Measurements from ENCODE around the gene PNMA6F.

The PNMA6F gene

DNA sequence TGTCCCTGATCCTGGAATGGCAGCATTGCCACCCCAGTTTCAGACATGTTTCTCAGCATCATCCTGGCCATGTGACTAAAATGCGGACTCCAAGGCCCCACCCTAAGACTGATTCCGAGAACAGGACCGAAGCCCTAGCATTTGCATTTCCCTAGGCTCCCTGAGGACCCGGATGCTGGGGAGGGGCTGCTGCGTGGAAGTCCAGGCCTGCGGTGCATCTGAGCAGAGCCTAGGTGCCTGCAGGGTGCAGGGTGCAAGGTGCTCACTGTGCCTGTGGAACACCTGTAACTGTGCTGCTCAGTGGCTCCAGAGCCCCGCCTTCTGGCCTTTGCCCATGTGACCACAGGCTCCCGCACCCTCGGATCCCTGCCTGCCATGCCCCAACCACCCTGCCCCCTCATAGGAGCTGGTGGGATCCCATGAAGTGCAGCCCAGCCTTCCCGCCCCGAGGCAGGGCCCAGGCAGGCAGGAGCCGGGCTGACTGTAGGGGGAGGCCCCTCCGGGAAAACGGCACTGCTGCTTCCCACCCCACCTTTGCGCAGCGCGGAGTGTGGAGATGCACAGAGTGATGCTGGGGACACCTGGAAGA is 14.9 kb downstream of the PNMA6F start:
- ChIA-PET POLR2A (no interaction called here), CTCF (no interaction called here)
- no peak for DNase-seq (ENCODE audit: extremely low spot score)
- TF ChIP-seq CTBP1 (IDR thresholded peaks at IDR 0.05; ENCODE audit: borderline replicate concordance) = no peak
- TF ChIP-seq FOXK2 (IDR thresholded peaks at IDR 0.05) = no peak
- no peak for TF ChIP-seq FOXA1 (IDR thresholded peaks at IDR 0.05)
- no peak for TF ChIP-seq ARNT (IDR thresholded peaks at IDR 0.05)
- TF ChIP-seq L3MBTL2 (conservative IDR thresholded peaks at IDR 0.05) = no peak

DNA sequence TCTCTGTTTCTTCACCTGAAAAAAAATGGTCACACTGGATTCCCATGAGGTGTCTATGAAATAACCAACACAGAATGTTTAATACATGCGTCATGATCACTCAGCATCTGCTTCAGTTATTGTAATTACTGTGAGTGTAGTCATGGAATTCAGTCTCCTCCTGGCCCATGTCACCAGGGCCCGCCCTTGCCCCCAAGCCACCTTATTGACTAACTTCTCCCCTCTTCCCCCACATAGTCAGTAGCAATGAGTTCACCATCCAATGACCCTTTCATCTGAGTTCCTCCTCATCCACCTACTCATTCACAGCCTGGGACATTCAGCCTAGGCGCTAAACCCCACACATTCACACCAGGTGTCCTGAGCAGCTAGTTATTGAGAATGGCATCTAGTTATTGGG is 15.6 kb downstream of the PNMA6F start:
- ChIA-PET CTCF (no interaction called here), POLR2A (no interaction called here)
- TF ChIP-seq L3MBTL2 (conservative IDR thresholded peaks at IDR 0.05) = no peak
- no peak for TF ChIP-seq ELF4 (IDR thresholded peaks at IDR 0.05)
- no peak for TF ChIP-seq SUZ12 (IDR thresholded peaks at IDR 0.05)
- TF ChIP-seq SP1 (IDR thresholded peaks at IDR 0.05) = no peak
- TF ChIP-seq LEF1 (IDR thresholded peaks at IDR 0.05; ENCODE audit: borderline replicate concordance) = no peak
- no peak for TF ChIP-seq BHLHE40 (IDR thresholded peaks at IDR 0.05; ENCODE audit: borderline replicate concordance)
- no peak for TF ChIP-seq ARNT (IDR thresholded peaks at IDR 0.05)
- no peak for TF ChIP-seq CTBP1 (IDR thresholded peaks at IDR 0.05; ENCODE audit: borderline replicate concordance)
- no peak for TF ChIP-seq HDGF (IDR thresholded peaks at IDR 0.05; ENCODE audit: borderline replicate concordance)
- TF ChIP-seq NFRKB (IDR thresholded peaks at IDR 0.05) = no peak
- TF ChIP-seq FOXK2 (IDR thresholded peaks at IDR 0.05) = no peak
- no peak for TF ChIP-seq TARDBP (IDR thresholded peaks at IDR 0.05)
- TF ChIP-seq FOXM1 (IDR thresholded peaks at IDR 0.05; ENCODE audit: borderline replicate concordance) = no peak
- DNase-seq (ENCODE audit: extremely low spot score) = no peak

DNA sequence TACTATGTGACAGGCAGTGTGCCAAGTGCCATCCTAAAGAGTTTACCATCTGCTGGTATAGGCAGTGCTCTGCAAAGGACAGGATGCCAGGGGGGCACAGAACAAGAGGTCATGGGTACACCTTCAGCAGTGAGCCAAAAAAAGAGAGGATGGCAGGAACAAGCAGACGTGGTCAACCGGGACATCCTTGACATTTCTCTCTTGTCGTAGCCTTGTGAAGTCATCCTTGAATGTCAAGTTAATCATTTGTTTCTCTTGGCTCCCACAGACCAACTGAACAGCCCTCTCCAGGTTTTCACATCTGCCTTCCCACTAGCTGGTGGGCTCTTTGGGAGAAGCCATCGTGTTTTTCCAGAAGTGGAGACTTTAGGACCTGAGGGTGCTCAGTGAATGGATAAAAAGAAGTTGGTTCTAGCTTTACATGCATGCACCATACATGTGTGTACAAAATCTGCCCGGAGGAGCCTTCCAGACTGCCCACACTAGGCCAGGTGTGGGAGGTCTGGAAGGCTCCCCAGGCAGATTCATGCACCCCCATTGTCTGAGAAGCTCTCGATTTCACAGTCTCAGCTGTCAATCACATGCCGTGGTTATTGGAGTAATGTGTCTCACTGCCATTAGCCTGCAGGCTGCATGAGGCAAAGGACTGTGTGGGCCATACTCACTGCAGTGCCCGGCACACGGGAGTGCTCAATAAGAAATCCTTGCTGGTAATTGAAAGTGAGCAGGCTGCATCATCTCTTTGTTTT is 16.4 kb downstream of the PNMA6F start:
- no peak for DNase-seq (ENCODE audit: extremely low spot score)
- POLR2A ChIA-PET = no interaction called here
- TF ChIP-seq, protein P1, sequence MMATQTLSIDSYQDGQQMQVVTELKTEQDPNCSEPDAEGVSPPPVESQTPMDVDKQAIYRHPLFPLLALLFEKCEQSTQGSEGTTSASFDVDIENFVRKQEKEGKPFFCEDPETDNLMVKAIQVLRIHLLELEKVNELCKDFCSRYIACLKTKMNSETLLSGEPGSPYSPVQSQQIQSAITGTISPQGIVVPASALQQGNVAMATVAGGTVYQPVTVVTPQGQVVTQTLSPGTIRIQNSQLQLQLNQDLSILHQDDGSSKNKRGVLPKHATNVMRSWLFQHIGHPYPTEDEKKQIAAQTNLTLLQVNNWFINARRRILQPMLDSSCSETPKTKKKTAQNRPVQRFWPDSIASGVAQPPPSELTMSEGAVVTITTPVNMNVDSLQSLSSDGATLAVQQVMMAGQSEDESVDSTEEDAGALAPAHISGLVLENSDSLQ (IDR thresholded peaks at IDR 0.05) = no peak
- no peak for TF ChIP-seq L3MBTL2 (conservative IDR thresholded peaks at IDR 0.05)
- no peak for TF ChIP-seq HDGF (IDR thresholded peaks at IDR 0.05; ENCODE audit: borderline replicate concordance)
- TF ChIP-seq FOXA1 (IDR thresholded peaks at IDR 0.05) = no peak
- TF ChIP-seq BHLHE40 (IDR thresholded peaks at IDR 0.05; ENCODE audit: borderline replicate concordance) = no peak
- TF ChIP-seq NFRKB (IDR thresholded peaks at IDR 0.05) = no peak
- TF ChIP-seq SP1 (IDR thresholded peaks at IDR 0.05) = no peak

DNA sequence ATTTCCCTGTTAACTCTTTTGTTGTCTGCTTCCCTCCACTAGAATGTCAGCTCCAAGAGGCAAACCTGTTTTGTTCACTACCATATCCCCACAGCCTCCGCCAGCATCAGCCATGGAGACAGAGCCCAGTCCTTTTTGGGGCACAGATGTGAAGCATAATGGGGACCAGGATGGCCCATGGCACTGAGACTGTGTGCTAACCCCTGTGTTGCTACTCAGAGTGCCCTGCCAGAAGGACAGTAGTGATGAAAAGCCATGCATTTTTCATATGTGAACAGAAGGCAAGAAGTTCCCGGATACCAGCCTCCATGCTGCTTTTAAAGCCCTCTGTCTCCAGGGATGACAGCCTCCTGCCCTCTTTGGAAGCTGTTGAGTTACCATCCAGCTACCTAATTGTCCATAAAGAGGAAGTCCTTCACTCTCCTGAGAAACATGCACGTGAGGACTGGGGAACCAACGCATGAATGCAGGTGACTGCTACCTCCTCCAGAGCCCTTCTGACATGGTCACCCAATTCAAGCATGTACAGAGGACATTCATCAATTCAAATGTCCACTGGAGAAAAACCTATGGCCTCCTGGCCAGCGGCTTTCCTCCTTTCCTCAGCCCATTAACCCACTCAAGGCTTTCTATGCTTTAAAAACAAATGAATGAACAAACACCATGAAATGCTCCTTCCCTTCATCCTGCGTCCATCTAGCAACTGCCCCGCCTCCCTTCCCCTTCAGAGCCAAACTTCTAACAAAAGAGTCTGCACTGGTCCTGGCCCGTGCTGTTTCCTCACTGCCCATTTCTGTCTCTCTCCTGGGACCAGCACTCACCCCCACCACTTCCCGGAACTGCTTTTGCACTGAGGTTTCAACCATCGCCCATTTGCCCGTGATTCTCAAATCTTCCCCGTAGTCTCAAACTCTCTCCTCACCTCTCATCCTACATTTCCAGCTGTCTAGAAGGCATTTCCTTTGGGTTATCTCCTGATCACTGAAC is 18.0 kb downstream of the PNMA6F start:
- POLR2A ChIA-PET = no interaction called here
- CTCF ChIA-PET = interaction anchor here (0.5 kb wide), 1 partner anchor 344 kb away, joined by 3 read pairs; no protein-coding TSS in a partner anchor
- no peak for DNase-seq (ENCODE audit: extremely low spot score)
- TF ChIP-seq FOXK2 (IDR thresholded peaks at IDR 0.05) (no peak), BHLHE40 (IDR thresholded peaks at IDR 0.05; ENCODE audit: borderline replicate concordance) (no peak), HDGF (IDR thresholded peaks at IDR 0.05; ENCODE audit: borderline replicate concordance) (no peak), FOXM1 (IDR thresholded peaks at IDR 0.05; ENCODE audit: borderline replicate concordance) (no peak), L3MBTL2 (conservative IDR thresholded peaks at IDR 0.05) (no peak), NFRKB (IDR thresholded peaks at IDR 0.05) (no peak)

More for the DNA sequence above, 16.4 kb downstream of the PNMA6F start:
- CTCF ChIA-PET = no interaction called here

DNA sequence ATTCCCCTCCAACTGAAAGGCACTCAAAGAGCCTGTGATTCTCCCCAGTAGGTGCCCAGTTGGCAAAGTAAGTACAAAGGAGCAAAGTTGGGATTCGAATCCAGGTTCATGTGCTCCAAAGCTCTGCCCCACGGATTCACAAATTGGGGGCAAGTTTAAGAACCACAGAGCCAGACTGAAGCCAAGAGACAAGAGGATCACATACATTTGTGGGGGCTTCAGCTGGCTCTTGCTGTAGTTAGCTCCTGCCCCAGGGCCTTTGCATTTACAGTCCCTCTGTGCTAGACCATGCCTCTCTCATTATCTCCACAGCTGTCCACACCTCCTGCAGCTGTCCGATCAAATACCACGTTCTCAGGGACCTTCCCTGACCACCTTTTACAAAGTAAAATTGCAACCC is 18.8 kb downstream of the PNMA6F start:
- DNase-seq (ENCODE audit: extremely low spot score) = no peak
- POLR2A ChIA-PET = no interaction called here
- no peak for TF ChIP-seq NFRKB (IDR thresholded peaks at IDR 0.05)
- no peak for TF ChIP-seq CTBP1 (IDR thresholded peaks at IDR 0.05; ENCODE audit: borderline replicate concordance)
- no peak for TF ChIP-seq ZNF384 (IDR thresholded peaks at IDR 0.05)
- TF ChIP-seq FOXA1 (IDR thresholded peaks at IDR 0.05) = no peak
- no peak for TF ChIP-seq HDGF (IDR thresholded peaks at IDR 0.05; ENCODE audit: borderline replicate concordance)
- no peak for TF ChIP-seq BHLHE40 (IDR thresholded peaks at IDR 0.05; ENCODE audit: borderline replicate concordance)
- TF ChIP-seq SUZ12 (IDR thresholded peaks at IDR 0.05) = no peak
- TF ChIP-seq L3MBTL2 (conservative IDR thresholded peaks at IDR 0.05) = no peak
- CTCF ChIA-PET = interaction anchor here (0.5 kb wide), 1 partner anchor 343 kb away, joined by 3 read pairs; no protein-coding TSS in a partner anchor

DNA sequence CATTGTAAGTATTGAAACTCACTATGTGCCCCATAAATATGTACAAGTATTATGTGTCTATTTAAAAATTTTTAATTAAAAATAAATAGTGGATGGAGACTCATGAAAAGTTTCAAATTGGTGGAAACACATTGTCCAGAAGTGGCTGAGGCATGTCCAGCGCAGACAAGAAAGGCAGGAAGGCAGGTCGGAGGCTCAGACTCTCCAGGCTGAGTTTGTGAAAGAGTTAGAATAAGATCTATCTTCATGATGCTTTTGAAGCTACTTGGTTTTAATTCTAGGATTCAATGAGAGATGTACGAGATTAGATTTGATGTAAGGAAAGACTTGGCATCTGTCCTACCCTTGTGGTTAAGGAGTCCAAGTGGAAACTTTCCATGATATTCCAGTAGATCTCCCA is 19.8 kb downstream of the PNMA6F start:
- DNase-seq (ENCODE audit: extremely low spot score) = no peak
- TF ChIP-seq SUZ12 (IDR thresholded peaks at IDR 0.05) (no peak), TARDBP (IDR thresholded peaks at IDR 0.05) (no peak), ZNF384 (IDR thresholded peaks at IDR 0.05) (no peak), FOXK2 (IDR thresholded peaks at IDR 0.05) (no peak), ELF4 (IDR thresholded peaks at IDR 0.05) (no peak), HDGF (IDR thresholded peaks at IDR 0.05; ENCODE audit: borderline replicate concordance) (no peak), ARNT (IDR thresholded peaks at IDR 0.05) (no peak), CTBP1 (IDR thresholded peaks at IDR 0.05; ENCODE audit: borderline replicate concordance) (no peak), LEF1 (IDR thresholded peaks at IDR 0.05; ENCODE audit: borderline replicate concordance) (no peak), NFRKB (IDR thresholded peaks at IDR 0.05) (no peak)
- TF ChIP-seq, protein P1 (IDR thresholded peaks at IDR 0.05) = no peak
- CTCF ChIA-PET = no interaction called here
- POLR2A ChIA-PET = no interaction called here

All from HEK293T (cell line).